ENCODE results near the gene LCN9.
"Not testable (repeated sequence)": the region's sequence is repeated elsewhere in the genome, so short reads cannot be mapped to it uniquely, and the experiment has no call there.

Gene LCN9

DNA sequence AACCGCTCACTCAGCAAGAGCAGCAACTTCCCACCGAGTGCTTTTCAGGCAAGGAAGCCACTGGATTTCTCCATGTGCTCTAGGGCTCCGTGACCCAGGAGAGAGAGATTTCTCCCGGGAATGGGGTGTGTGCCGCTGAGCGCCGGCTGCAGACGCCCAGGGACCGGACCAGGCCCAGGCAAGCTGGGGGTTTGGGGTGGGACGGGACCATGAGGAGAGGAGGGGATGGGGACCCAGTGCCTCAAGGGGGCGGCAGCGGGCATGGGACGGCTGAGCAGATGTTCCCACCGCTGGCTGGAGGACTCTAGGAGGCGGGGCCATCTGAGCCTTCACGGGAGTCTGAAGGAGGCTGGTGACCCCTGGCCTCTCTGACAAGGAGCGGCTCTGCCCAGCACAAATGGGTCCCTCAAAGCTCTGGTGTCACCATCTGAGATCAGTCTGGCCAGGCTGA, 8.5 kb downstream of the LCN9 start:
- no peak for DNase-seq (ENCODE audit: low read depth)

GRCh38 chr9:135672786-135673185, 9.7 kb downstream of the LCN9 start:
- DNase-seq (ENCODE audit: low read depth) = not testable (repeated sequence)

- no peak for DNase-seq (ENCODE audit: low read depth)
Observed at GRCh38 chr9:135673941-135674340, 10.8 kb downstream of the LCN9 start.

DNA sequence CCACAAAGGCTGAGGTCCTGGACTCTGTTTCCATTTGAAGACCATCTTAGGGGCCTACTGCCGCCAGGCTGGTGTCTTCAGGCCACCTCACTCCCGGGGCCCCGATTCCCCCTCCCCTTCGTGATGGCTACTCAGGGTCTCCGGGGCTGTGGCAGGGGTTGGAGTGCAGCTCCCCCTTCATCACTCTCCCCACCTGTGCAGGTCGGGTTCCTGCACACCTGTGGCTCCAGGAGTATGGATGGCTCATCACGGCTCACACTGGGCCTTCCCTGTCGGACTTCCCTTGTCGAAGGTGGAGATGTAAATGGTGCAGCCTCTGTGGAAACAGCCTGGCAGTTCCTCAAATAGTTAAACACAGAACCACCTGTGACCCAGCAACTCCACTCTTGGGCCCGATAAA, 11.9 kb downstream of the LCN9 start:
- DNase-seq (ENCODE audit: low read depth) = no peak

- DNase-seq (ENCODE audit: low read depth) = no peak
Observed at GRCh38 chr9:135676891-135677290, 13.8 kb downstream of the LCN9 start.

GRCh38 chr9:135677641-135678168, 14.6 kb downstream of the LCN9 start:
- no peak for DNase-seq (ENCODE audit: low read depth)

GRCh38 chr9:135678236-135679017, 15.3 kb downstream of the LCN9 start:
- no peak for DNase-seq (ENCODE audit: low read depth)

DNA sequence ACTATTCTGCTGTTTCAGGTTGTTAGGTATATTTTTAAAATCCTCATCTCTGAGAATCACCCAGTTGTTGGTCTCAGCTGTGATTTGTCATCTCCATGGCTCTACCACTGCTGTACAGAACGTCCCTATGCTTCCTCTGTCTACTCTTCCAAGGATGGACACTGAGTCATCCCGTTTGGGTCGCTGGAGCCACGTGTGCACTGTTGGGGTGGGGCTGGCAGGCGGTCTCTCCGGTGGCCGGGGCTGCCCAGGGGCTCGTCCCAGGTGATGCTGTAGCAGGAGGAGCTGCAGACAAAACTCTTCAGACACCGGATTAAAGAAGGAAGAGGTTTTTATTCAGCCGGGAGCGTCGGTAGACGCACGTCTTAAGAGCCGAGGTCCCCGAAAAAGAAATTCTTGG, 16.9 kb downstream of the LCN9 start:
- no peak for DNase-seq (ENCODE audit: low read depth)

DNA sequence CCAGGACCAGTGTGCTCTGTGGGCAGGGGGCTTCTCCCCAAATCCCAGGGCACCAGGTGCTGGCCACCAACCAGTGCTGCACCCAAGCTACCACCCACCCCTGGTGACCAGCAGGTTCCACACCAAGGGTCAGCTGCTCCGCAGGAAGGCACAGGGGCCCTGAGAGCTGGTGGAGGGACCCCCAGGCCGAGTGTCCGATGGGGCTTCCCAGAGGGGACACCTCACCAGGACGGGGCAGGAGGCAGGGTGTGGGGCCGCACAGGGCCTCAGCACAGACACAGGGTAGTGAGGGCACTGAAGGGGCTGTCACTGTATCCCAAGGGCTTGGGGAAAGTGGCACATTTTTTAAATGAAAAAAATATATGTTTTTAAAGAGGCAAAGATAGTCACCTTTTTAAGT, 18.1 kb downstream of the LCN9 start:
- DNase-seq (ENCODE audit: low read depth) = no peak

DNA sequence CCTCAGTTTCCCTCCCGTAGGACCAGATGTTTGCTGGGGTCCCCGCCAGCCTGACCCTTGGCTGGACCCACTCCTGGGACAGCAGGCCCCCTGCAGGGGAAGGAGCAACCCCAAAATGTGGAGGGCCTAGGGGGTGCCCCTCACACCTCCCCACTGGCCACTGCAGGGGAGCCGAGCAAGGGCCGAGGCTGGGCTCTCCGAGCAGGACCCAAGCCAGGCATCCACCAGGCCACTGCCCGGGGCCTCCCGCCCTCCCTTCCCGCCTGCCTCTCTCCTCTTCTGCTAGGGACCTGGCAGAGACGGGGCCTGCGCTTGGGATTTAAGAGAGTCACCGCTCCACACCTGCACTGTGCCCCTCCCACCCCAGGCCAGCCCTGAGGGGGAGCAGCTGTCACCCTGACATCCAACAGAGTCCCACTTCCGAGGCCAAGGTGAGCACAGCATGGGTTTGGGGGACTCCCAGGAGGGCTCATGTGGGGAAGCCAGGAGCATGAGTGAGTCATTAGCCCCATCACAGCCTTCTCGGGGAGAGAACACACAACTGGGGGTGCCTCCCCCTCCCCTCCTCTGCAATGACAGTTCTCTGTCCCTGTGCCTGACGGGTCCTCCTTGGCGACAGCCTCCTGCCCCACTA, 20.4 kb downstream of the LCN9 start:
- DNase-seq (ENCODE audit: low read depth) = no peak

- DNase-seq (ENCODE audit: low read depth) = no peak
Observed at GRCh38 chr9:135684691-135685090, 21.6 kb downstream of the LCN9 start.

- no peak for DNase-seq (ENCODE audit: low read depth)
Observed at GRCh38 chr9:135687216-135687615, 24.1 kb downstream of the LCN9 start.

DNA sequence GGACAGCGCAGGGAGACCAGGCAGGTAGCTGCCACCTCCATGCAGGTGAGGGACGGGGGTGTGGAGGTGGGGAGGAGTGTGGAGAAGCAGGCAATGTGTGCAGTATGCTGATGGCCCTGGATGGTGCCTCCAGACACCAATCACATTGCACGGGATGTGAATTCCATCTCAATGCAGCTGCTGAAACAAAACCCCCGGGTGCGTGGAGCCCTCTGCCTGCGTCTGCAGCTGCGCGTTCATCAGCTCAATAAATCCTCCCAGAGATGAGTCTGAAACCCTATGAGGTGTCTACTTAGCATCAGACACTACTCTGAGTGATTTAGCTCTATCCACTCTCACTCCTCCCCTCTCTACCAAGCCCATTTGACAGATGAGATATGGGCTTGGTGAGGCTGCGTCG, 25.9 kb downstream of the LCN9 start:
- DNase-seq (ENCODE audit: low read depth) = no peak

- no peak for DNase-seq (ENCODE audit: low read depth)
Observed at GRCh38 chr9:135690836-135691570, 27.9 kb downstream of the LCN9 start.

GRCh38 chr9:135692410-135692809, 29.3 kb downstream of the LCN9 start:
- no peak for DNase-seq (ENCODE audit: low read depth)

- no peak for DNase-seq (ENCODE audit: low read depth)
Observed at GRCh38 chr9:135693265-135693664, 30.2 kb downstream of the LCN9 start.

DNA sequence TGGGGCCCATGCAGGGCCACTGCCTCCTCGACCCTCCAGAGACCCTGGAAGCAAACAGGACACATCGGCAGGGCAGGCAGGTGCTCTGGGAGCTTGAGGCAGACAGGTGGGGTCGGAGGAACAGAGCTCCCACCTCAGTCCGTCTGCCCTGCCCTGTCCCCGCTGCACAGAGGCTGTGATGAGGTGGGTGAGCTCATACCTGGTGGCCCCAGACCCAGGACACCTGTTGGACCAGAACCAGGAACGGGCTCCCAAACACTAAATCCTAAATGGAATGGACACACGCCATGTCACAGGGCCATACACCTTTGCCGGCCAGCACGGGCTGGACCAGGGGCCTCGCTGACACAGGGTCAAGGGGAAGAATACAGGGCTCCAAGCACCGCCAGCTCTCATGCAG, 30.7 kb downstream of the LCN9 start:
- no peak for DNase-seq (ENCODE audit: low read depth)

DNA sequence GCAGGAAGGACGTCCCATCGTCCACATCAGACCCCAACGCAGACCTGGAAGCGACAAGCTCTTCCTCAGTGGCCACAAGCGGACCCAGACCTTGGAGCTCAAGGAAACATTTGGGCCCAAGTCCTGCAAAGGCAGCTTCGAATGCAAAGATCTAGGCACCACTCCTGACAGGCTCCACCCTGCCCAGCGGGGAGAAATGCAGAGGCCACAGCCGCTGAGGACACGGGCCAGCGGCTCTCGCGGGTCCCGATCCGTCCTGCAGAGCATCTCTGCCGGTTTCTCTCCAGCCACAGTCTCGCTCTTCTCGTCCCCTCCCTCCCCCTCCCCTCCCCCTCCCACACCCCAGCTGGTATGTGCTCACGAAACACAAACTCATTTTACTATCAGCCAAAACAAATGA, 31.3 kb downstream of the LCN9 start:
- no peak for DNase-seq (ENCODE audit: low read depth)

- DNase-seq (ENCODE audit: low read depth) = no peak
Observed at GRCh38 chr9:135695036-135695435, 31.9 kb downstream of the LCN9 start.

- no peak for DNase-seq (ENCODE audit: low read depth)
Observed at GRCh38 chr9:135695642-135696041, 32.5 kb downstream of the LCN9 start.

DNA sequence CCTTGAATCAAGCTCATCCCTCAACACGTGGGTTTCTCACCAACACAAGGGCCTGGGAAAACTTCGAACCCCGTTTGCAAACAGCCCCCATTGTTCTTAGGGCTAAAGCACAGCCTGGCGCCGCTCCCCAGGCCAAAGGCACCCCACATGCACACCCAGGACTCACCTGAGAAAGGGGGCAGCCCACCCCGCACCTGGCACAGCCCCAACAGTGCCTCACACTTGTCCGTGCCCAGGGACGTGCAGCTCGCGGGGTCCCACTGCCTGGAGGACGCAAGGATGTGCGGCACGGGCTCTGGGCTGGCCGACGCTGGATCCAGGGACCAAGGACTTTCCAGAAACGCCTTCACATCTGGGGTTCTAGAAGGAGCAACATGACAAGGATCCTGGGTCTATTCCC, 33.3 kb downstream of the LCN9 start:
- no peak for DNase-seq (ENCODE audit: low read depth)

GRCh38 chr9:135697226-135697625, 34.1 kb downstream of the LCN9 start:
- no peak for DNase-seq (ENCODE audit: low read depth)

- no peak for DNase-seq (ENCODE audit: low read depth)
Observed at GRCh38 chr9:135698236-135698635, 35.1 kb downstream of the LCN9 start.
